ENCODE data around the gene ZNF207.
"Not testable (repeated sequence)": the region's sequence is repeated elsewhere in the genome, so short reads cannot be mapped to it uniquely, and the experiment has no call there.

ZNF207 gene

DNA sequence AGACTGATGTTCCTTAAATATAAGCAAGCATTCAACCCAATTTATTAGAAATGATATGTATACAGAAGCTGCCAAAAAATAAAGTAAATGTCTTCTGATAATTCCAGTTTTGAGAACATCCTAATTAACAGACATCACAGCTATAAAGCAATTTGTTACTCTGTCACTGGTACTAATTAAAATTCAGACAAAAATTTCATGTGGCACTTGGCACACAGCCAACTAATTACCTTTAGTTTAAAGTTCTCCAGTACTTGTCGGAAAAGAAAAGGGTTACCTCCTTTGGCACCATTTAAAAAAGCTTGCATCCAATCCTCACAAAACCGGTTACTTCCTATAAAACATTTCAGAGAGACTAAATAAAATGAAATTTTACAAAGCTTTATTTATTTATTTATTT lies 16.8 kb upstream of the ZNF207 start:
- in situ Hi-C loops (cut with HindIII; ENCODE audit: low sequenced_read_pairs), result loop anchor here (5.0 kb wide), 1 partner anchor 46 kb away; no protein-coding TSS in a partner anchor

GRCh38 chr17:32335046-32335445 lies 14.9 kb upstream of the ZNF207 start:
- in situ Hi-C loops (cut with HindIII; ENCODE audit: low sequenced_read_pairs), result no loop called here

DNA sequence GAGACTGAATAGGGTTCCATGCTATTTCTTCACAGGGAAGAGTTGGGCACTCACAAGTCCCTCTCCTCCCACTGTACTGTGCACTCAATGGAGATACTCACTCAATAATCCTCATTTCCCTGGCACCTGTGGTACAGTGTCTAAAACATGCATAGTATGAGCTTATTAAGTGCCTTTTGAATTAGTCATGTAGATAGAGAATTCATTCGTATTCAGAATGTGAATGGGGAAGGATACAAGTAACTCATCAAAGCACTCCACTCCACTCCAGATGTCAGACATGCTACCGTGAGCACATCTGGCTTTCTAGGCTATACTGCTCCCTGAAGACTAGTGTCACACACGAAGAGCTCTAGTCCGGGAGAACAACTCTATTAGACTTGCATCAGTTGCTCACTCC lies 14.3 kb upstream of the ZNF207 start:
- in situ Hi-C loops (cut with HindIII; ENCODE audit: low sequenced_read_pairs), result no loop called here

DNA sequence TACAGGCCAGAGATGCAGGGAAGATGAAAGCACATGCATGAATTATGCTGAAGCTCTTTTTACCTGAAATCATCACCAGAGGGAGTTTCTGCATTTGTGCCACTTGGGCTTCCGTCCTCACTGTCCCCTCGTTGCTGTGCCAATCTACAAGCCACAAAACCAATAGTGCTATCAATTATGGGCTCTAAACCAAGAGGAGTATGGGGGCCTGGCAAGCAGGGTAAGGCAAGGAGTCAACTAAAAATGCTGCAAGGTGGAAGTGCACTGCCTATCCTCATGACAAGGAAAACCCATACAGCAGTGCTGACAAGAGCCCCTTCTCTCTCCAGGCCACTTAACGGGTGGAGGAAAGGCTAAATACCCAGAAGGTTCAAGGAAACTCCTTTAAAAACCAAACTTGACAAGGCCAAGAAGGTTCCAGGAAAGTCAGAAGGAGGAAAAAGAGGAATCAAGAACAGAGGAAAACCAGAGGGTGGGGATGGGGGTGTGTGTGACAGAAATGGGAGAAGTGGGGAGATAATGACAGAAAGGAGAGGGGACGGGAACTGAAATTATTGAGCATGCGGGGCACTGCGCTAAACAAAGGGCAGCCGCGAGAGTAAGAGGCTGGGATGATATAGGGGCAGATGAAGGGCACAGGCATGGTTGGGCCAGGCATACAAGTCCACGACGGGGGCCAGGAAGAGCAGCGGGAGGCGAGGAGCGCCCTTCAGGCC lies 8.7 kb upstream of the ZNF207 start:
- in situ Hi-C loops (cut with HindIII; ENCODE audit: low sequenced_read_pairs), result no loop called here

DNA sequence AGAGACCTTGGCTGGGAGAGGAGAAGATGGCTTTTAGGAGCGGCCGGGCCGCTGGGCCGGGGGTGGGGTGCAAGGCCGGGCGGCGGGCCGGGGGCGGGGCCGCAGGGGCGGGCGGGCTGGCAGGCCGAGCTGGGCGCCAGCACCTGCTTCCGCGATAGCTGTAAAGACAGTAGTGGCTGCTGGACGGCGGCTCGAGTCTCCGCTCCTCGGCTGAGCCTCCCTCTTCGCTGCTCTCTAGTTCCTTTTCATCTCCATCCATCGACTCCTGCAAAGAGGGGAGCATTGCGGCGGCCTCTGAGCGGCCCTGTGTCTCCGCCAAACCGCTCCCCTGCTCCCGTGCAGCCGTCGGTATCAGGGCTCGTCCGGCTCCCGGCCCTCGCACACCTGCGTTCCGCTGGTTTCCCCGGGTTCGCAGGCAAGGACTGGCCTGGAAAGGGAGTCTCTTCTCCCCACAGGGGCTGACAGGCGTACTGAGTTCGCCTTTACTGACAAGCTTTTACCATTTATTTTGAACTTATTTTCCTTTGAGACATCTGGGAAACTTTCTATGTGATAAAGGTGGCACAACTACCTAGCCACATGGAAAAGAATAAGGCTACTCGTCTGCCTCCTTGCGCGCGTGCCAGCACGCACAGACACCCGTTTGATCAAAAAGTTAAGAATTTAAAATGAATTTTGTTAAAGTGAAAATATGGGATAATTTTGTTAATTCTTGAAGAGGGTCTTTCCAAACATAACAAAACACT lies 7.9 kb upstream of the ZNF207 start, which contains the start of gene C17orf75:
C17orf75 (minus strand) TSS at position 317 of the 746 bp plus-strand sequence; CDS start at position 283, 34 bp downstream.
- in situ Hi-C loops (cut with HindIII; ENCODE audit: low sequenced_read_pairs), result no loop called here

GRCh38 chr17:32342603-32343325 lies 7.2 kb upstream of the ZNF207 start:
- in situ Hi-C loops (cut with HindIII; ENCODE audit: low sequenced_read_pairs), result no loop called here

DNA sequence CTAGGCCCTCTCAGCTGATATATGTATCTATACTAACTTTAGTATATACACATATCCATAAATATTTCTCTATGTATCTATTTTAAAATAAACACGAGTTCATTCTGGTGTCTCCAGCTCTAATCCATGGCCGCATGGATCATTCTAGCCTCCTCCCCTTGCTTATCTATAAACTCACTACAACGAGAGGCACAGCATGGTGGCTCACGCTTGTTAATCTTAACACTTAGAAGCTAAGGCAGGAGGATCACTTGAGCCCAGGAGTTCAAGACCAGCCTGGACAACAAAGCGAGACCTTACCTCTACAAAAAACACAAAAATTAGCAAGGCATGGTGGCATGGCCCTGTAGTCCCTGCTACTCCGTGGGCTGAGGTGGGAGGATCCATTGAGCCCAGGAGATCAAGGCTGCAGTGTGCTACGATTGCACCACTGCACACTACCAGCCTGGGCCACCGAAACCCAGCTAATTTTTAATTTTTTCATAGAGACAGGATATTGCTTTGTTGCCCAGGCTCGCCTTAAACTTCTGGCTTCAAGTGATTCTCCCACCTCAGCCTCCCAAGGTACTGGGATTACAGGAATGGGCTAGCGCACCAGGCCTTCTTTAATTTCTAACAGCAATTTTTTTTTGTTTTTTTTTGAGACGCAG lies 3.9 kb upstream of the ZNF207 start:
- in situ Hi-C loops (cut with HindIII; ENCODE audit: low sequenced_read_pairs), result no loop called here

GRCh38 chr17:32348483-32348800 lies 1.5 kb upstream of the ZNF207 start:
- in situ Hi-C loops (cut with HindIII; ENCODE audit: low sequenced_read_pairs), result no loop called here

- in situ Hi-C loops (cut with HindIII; ENCODE audit: low sequenced_read_pairs), result no loop called here
Observed at GRCh38 chr17:32349503-32349853, 479 bp upstream of the ZNF207 start.

DNA sequence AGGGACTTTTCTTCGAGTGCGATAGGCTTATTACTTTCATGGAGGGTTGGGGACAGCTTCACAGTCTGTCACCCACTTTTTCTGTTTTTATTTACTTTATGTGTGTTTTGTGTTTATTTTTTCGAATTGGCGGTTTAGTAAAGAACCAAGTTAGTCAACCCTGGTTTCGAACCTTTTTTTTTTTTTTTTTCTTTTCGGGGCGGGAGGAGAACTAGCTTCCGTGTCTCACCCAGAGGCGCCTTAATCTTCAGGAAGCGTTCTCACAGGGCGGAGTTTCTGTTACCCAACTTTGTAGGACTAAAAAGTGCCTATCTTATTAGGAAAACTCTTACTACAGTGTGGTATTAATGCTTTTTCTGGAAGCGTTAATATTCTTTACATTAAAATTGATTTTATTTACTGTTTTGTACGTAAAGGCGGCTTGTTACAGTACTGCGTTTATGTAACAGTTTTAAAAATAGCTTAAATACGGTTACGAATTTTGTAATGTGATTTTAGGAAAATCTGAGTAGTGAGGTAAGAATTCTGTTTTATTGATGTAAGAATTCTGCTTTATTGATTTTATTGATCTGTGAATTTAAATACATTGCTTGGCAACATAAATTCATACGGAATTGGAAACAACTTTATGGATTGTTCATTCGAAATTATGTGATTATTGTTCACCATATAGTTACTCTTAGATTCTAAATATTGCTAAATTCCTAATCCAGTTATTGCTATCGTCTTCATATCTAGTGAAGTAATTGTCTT lies 885 bp downstream of the ZNF207 start:
- in situ Hi-C loops (cut with HindIII; ENCODE audit: low sequenced_read_pairs), result no loop called here

DNA sequence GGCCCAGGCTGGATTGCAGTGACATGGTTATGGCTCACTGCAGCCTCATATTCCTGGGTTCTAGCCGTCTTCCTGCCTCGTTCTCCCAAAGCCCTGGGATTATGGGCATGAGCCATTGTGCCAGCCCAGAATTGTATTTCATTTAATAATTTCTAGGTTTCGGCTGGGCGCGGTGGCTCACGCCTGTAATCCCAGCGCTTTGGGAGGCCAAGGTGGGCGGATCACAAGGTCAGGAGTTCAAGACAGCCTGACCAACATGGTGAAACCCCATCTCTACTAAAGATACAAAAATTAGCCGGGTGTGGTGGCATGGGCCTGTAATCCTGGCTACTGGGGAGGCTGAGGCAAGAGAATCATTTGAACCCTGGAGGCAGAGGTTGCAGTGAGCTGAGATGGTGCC lies 2.8 kb downstream of the ZNF207 start:
- in situ Hi-C loops (cut with HindIII; ENCODE audit: low sequenced_read_pairs), result not testable (repeated sequence)

- in situ Hi-C loops (cut with HindIII; ENCODE audit: low sequenced_read_pairs), result no loop called here
Observed at GRCh38 chr17:32355649-32356377, 5.9 kb downstream of the ZNF207 start.

- in situ Hi-C loops (cut with HindIII; ENCODE audit: low sequenced_read_pairs), result no loop called here
Observed at GRCh38 chr17:32356378-32356743, 6.4 kb downstream of the ZNF207 start.

GRCh38 chr17:32356750-32357149 lies 6.8 kb downstream of the ZNF207 start:
- in situ Hi-C loops (cut with HindIII; ENCODE audit: low sequenced_read_pairs), result no loop called here

- in situ Hi-C loops (cut with HindIII; ENCODE audit: low sequenced_read_pairs), result no loop called here
Observed at GRCh38 chr17:32357615-32358014, 7.7 kb downstream of the ZNF207 start.

GRCh38 chr17:32361270-32361669 lies 11.3 kb downstream of the ZNF207 start:
- in situ Hi-C loops (cut with HindIII; ENCODE audit: low sequenced_read_pairs), result no loop called here

- in situ Hi-C loops (cut with HindIII; ENCODE audit: low sequenced_read_pairs), result no loop called here
Observed at GRCh38 chr17:32370426-32370825, 20.5 kb downstream of the ZNF207 start.

GRCh38 chr17:32382526-32383223 lies 32.7 kb downstream of the ZNF207 start:
- in situ Hi-C loops (cut with HindIII; ENCODE audit: low sequenced_read_pairs), result no loop called here

GRCh38 chr17:32383926-32384434 lies 34.0 kb downstream of the ZNF207 start:
- in situ Hi-C loops (cut with HindIII; ENCODE audit: low sequenced_read_pairs), result no loop called here
